ENCODE measurements around the gene XIRP1.

Gene XIRP1

GRCh38 chr3:39166134-39166710, 26.2 kb downstream of the XIRP1 start:
- no peak for DNase-seq

DNA sequence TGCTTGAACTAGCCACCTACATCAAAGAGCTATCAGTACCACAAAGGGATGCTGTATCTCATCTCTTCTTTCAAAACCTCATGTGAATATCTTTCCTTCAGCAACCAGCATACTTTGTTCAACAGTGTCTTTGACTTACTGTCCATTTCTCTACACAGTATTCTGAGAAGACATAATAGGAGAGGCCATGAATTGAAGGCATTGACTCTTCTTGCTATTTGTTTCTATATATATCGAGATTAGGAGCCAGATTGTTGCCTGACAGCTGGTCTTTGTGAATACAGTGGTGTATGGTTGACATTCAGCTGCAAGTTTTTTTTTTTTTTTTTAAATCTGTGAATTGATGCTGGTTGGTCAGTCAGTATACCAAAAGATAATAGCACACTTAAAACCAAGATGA, 26.9 kb downstream of the XIRP1 start:
- no peak for DNase-seq

GRCh38 chr3:39164414-39164813, 28.0 kb downstream of the XIRP1 start:
- no peak for DNase-seq

- no peak for DNase-seq
Measured at GRCh38 chr3:39158148-39158715, 34.2 kb downstream of the XIRP1 start.

- no peak for DNase-seq
Measured at GRCh38 chr3:39157359-39157758, 35.0 kb downstream of the XIRP1 start.

- no peak for DNase-seq
Measured at GRCh38 chr3:39156421-39156820, 36.0 kb downstream of the XIRP1 start.

GRCh38 chr3:39154280-39155021, 37.9 kb downstream of the XIRP1 start:
- DNase-seq, result no peak

- no peak for DNase-seq
Measured at GRCh38 chr3:39153977-39154279, 38.5 kb downstream of the XIRP1 start.

GRCh38 chr3:39150803-39151631, 41.4 kb downstream of the XIRP1 start:
- peak; percentile 88 for DNase-seq

GRCh38 chr3:39150148-39150802, 42.1 kb downstream of the XIRP1 start:
- no peak for DNase-seq

- no peak for DNase-seq
Measured at GRCh38 chr3:39149498-39150147, 42.8 kb downstream of the XIRP1 start.

DNA sequence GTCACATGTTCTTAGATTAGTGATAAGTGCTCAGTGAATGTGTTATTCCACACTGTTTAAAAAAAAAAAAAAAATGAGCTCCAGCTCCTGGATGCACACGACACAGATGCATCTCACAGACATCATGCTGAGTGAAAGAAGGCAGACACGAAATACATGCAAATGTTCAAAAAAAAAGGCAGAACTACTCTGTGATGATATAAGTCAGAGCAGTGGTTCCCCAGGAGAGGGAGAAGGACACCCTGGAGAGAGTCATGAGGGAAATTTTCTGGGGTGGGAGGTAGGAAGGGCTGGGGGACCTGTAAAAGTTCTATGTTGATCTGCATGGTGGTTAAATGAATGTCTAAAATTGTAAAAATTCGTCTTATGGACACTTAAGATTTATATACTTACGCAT, 43.3 kb downstream of the XIRP1 start:
- DNase-seq, result no peak

GRCh38 chr3:39148435-39149058, 43.8 kb downstream of the XIRP1 start:
- no peak for DNase-seq

GRCh38 chr3:39147711-39148434, 44.5 kb downstream of the XIRP1 start:
- DNase-seq, result peak; percentile 60

GRCh38 chr3:39146611-39147591, 45.5 kb downstream of the XIRP1 start:
- peak; percentile 84 for DNase-seq

DNA sequence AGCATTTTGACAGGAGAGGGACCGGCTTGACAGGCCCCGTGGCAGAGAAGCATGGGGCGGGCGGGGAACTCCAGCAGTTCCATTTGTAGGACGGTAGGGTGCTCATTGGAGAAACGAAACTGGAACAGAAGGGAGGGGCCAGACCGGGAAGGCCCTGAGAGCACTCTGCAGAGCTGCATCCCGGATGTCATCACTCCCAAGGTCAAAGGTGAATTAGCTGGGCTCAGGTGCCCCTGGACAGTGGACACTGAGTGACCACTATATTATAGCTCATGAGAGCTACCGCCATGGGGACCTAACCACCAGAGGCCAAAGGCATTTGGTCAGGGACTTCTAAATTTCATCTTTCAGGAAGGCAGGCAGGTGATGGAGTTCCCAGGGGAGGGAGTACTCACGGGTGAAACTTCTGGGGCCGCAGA, 46.3 kb downstream of the XIRP1 start:
- DNase-seq, result no peak

DNA sequence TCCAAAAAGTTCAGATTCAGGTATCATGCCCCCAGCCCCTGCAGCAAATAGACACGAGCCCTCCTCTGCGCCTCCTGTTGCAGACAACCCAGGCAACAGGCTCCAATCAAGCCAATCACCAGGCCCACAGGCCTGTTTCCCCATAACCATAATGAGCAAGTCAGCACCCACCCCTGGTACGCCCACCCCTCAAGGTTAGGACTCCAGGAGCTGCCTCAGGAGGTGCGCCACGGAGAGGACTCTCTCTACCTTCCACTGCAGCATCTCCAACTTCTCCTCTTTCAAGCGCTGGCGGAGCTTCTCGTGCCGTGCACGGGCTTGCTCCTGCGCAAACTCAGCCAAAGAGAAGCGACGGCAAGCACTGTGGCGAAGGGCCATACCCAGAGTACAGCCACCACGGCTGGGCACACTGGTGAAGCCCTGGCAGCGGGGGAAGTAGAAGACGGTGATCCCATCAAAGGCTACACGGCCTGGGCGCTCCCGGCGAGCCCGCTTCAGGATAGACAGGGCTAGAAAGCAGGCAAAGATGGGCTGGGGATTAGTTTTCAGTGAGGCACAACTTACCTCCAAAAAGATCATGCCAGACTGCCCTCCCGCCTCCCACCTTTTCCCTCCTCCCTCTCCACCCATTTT, 47.5 kb downstream of the XIRP1 start:
- no peak for DNase-seq

DNA sequence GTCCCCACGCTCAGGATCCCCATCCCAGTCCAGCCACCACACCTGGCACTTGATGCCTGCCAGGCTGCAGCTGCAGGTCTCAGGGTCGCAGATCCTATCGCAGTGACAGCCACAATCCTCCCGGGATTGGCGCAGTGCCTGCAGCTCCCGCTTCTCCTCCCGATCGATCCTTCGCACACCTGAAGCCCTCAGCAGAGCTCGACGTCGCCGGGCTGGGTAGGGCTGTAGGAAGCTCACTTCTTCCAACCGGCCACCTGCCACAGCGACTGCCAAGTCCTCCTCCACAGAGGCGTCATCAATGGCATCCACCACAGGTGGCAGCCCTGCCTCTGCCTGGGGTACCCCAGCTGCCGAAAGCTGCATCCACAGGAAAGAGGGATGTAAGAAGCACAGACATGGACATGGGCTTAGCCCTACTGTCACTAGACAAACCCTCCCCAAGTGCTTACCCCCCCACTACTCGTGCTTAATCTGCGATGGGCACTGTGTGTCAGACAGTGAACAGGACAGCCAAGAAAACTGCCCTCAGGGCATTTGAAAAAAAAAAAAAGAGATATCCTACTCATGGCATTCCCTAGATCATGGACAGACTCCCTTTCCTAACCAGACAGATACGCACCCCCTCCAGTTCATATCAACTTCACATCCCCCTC, 48.2 kb downstream of the XIRP1 start:
- no peak for DNase-seq
